ENCODE data around the gene PRKCZ. TPM values are rescaled to one million over a fixed set of nuclear protein-coding genes. Genes with fewer than 3 reads are reported as not detected.

The PRKCZ gene
- total RNA-seq (2014; rRNA removed; shearing (Covaris generic)) = 0.58 and 6.9 TPM in 2 replicates

GRCh38 chr1:2049718-2050431 is at the start of gene PRKCZ:
Gene PRKCZ, plus strand, starts transcription at chr1:2050411. Its CDS starts 220 bp downstream, at chr1:2050631.
- peak within 1 kb of the TSS; percentile 22 for H3K4me3 ChIP-seq
- no peak within 1 kb of the TSS for H3K27ac ChIP-seq
- peaks cover 61% of the 10 kb centered on the region for H3K27me3 ChIP-seq (replicated peaks)

GRCh38 chr1:2000432-2000831 is 49.8 kb upstream of the PRKCZ start:
- DNase-seq (ENCODE audit: low read depth in 1 of 2, low spot score in 2 of 2) = no peak
- H3K27ac ChIP-seq = no peak overlapping the region
- no peak overlapping the region for H3K4me3 ChIP-seq
- peaks cover 26% of the 10 kb centered on the region for H3K27me3 ChIP-seq (replicated peaks)
- peaks cover 4% of the 10 kb centered on the region; the same call in 1 of the 2 replicates for H3K9me3 ChIP-seq (replicated peaks)
- no peaks in the 10 kb centered on the region for H3K4me1 ChIP-seq (replicated peaks)
- no peaks in the 10 kb centered on the region for H3K36me3 ChIP-seq

More at GRCh38 chr1:2049718-2050431, at the start of gene PRKCZ:
- no peaks in the 10 kb centered on the region for H3K36me3 ChIP-seq
- no peak for DNase-seq (ENCODE audit: low read depth in 1 of 2, low spot score in 2 of 2)
- 0 out of 2 replicates have a peak, but pooled peaks cover 4% of the 10 kb centered on the region for H3K9me3 ChIP-seq (replicated peaks)
- peaks cover 7% of the 10 kb centered on the region for H3K4me1 ChIP-seq (replicated peaks)

GRCh38 chr1:2000850-2001249 is 49.4 kb upstream of the PRKCZ start:
- no peak overlapping the region for H3K27ac ChIP-seq
- peaks cover 4% of the 10 kb centered on the region; the same call in 1 of the 2 replicates for H3K9me3 ChIP-seq (replicated peaks)
- no peaks in the 10 kb centered on the region for H3K36me3 ChIP-seq
- no peak overlapping the region for H3K4me3 ChIP-seq
- DNase-seq (ENCODE audit: low read depth in 1 of 2, low spot score in 2 of 2) = no peak
- no peaks in the 10 kb centered on the region for H3K4me1 ChIP-seq (replicated peaks)
- H3K27me3 ChIP-seq (replicated peaks) = peaks cover 27% of the 10 kb centered on the region

GRCh38 chr1:2001773-2002411 is 48.3 kb upstream of the PRKCZ start:
- Histone ChIP-seq H3K27me3 (replicated peaks) (peaks cover 29% of the 10 kb centered on the region), H3K36me3 (no peaks in the 10 kb centered on the region), H3K4me1 (replicated peaks) (no peaks in the 10 kb centered on the region), H3K27ac (no peak overlapping the region), H3K9me3 (replicated peaks) (peaks cover 4% of the 10 kb centered on the region; the same call in 1 of the 2 replicates), H3K4me3 (no peak overlapping the region)
- no peak for DNase-seq (ENCODE audit: low read depth in 1 of 2, low spot score in 2 of 2)

- Histone ChIP-seq H3K36me3 (no peaks in the 10 kb centered on the region), H3K4me1 (replicated peaks) (no peaks in the 10 kb centered on the region), H3K9me3 (replicated peaks) (peaks cover 4% of the 10 kb centered on the region; the same call in 1 of the 2 replicates), H3K4me3 (no peak within 1 kb of the TSS), H3K27me3 (replicated peaks) (peaks cover 36% of the 10 kb centered on the region), H3K27ac (no peak within 1 kb of the TSS)
- no peak for DNase-seq (ENCODE audit: low read depth in 1 of 2, low spot score in 2 of 2)
These were observed 46.6 kb upstream of the PRKCZ start, which contains the start of gene CFAP74 for GRCh38 chr1:2003541-2004131. Gene CFAP74, minus strand, starts transcription at chr1:2003786. Its CDS starts 12,830 bp downstream, at chr1:1990956.

- Histone ChIP-seq H3K9me3 (replicated peaks) (peaks cover 4% of the 10 kb centered on the region; the same call in 1 of the 2 replicates), H3K4me1 (replicated peaks) (no peaks in the 10 kb centered on the region), H3K36me3 (no peaks in the 10 kb centered on the region), H3K27me3 (replicated peaks) (peaks cover 42% of the 10 kb centered on the region), H3K27ac (no peak overlapping the region), H3K4me3 (no peak overlapping the region)
- no peak for DNase-seq (ENCODE audit: low read depth in 1 of 2, low spot score in 2 of 2)
These were observed 45.4 kb upstream of the PRKCZ start for GRCh38 chr1:2004856-2005255.

GRCh38 chr1:2009101-2010053 is 40.8 kb upstream of the PRKCZ start:
- no peaks in the 10 kb centered on the region for H3K9me3 ChIP-seq (replicated peaks)
- no peaks in the 10 kb centered on the region for H3K36me3 ChIP-seq
- no peak overlapping the region for H3K27ac ChIP-seq
- no peak overlapping the region for H3K4me3 ChIP-seq
- H3K27me3 ChIP-seq (replicated peaks) = peaks cover 54% of the 10 kb centered on the region
- H3K4me1 ChIP-seq (replicated peaks) = no peaks in the 10 kb centered on the region
- no peak for DNase-seq (ENCODE audit: low read depth in 1 of 2, low spot score in 2 of 2)

- no peaks in the 10 kb centered on the region for H3K9me3 ChIP-seq (replicated peaks)
- H3K27me3 ChIP-seq (replicated peaks) = peaks cover 80% of the 10 kb centered on the region
- H3K4me1 ChIP-seq (replicated peaks) = no peaks in the 10 kb centered on the region
- H3K4me3 ChIP-seq = no peak overlapping the region
- no peak for DNase-seq (ENCODE audit: low read depth in 1 of 2, low spot score in 2 of 2)
- no peak overlapping the region for H3K27ac ChIP-seq
- no peaks in the 10 kb centered on the region for H3K36me3 ChIP-seq
These were observed 36.0 kb upstream of the PRKCZ start for GRCh38 chr1:2014181-2014580.

- Histone ChIP-seq H3K36me3 (no peaks in the 10 kb centered on the region), H3K4me1 (replicated peaks) (no peaks in the 10 kb centered on the region), H3K27me3 (replicated peaks) (peaks cover 82% of the 10 kb centered on the region), H3K9me3 (replicated peaks) (no peaks in the 10 kb centered on the region), H3K27ac (no peak overlapping the region), H3K4me3 (no peak overlapping the region)
- DNase-seq (ENCODE audit: low read depth in 1 of 2, low spot score in 2 of 2) = no peak
These were observed 35.2 kb upstream of the PRKCZ start for GRCh38 chr1:2014741-2015735.

- H3K27me3 ChIP-seq (replicated peaks) = peaks cover 88% of the 10 kb centered on the region
- DNase-seq (ENCODE audit: low read depth in 1 of 2, low spot score in 2 of 2) = no peak
- no peaks in the 10 kb centered on the region for H3K36me3 ChIP-seq
- no peaks in the 10 kb centered on the region for H3K9me3 ChIP-seq (replicated peaks)
- H3K4me1 ChIP-seq (replicated peaks) = no peaks in the 10 kb centered on the region
- H3K27ac ChIP-seq = no peak overlapping the region
- H3K4me3 ChIP-seq = no peak overlapping the region
These were observed 34.1 kb upstream of the PRKCZ start for GRCh38 chr1:2016123-2016522.

GRCh38 chr1:2018217-2019171 is 31.7 kb upstream of the PRKCZ start:
- DNase-seq (ENCODE audit: low read depth in 1 of 2, low spot score in 2 of 2) = no peak
- H3K4me3 ChIP-seq = no peak overlapping the region
- H3K4me1 ChIP-seq (replicated peaks) = no peaks in the 10 kb centered on the region
- no peaks in the 10 kb centered on the region for H3K9me3 ChIP-seq (replicated peaks)
- H3K27me3 ChIP-seq (replicated peaks) = peaks cover 91% of the 10 kb centered on the region
- no peak overlapping the region for H3K27ac ChIP-seq
- H3K36me3 ChIP-seq = no peaks in the 10 kb centered on the region

All from SJSA1 (cell line).